HG03108 (cell line): ENCODE data around the gene ELMO1.

Experiments used
- ATAC-seq: cut with Tn5 transposase; IDR thresholded peaks from one replicate; pipeline ENCODE4 v1.9.1; 2021; ENCODE audit warnings: moderate library complexity; ENCODE audit not compliant: unreplicated experiment

ELMO1 gene

GRCh38 chr7:36939816-36940215, 508.8 kb downstream of the ELMO1 start:
- no peak for ATAC-seq

DNA sequence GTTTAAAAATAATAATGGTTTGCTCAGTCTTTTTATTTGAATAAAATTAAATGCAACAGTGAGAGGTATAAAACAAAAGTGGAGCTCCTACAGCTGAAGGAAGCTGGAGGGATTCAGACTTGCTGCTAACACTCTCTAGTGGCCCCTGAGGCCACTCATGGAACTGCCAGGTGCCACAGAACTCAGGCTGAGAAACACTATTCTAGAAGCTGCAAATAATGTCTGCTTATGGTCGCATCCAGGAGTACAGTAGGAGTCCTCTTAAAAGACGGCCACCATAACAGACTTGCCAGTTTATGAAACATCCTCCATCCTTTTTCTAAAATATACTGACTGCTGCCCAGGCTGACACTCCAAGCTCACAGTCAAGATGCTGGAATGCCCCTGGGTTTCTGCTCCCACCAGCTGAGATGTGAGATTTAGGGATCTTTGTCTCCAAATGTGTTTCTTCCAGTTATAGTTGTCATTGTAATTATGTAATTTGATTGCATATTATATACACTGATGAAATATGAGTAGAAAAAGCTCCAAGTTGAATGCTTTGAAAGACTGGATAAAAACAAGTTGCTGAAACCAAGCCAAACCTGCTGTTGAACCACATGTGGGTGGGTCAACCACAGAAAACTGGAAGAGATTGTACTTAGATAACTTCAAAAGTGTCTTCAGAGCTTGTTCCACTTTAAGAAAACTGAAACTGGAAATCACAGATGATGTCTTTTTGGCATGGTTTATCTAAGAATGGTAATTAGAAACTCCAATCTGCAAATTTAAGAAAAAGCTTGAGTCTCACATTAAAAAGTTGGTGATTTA, 510.7 kb downstream of the ELMO1 start:
- ATAC-seq = no peak

- ATAC-seq = no peak
Observed at GRCh38 chr7:36931892-36932291, 516.8 kb downstream of the ELMO1 start.

DNA sequence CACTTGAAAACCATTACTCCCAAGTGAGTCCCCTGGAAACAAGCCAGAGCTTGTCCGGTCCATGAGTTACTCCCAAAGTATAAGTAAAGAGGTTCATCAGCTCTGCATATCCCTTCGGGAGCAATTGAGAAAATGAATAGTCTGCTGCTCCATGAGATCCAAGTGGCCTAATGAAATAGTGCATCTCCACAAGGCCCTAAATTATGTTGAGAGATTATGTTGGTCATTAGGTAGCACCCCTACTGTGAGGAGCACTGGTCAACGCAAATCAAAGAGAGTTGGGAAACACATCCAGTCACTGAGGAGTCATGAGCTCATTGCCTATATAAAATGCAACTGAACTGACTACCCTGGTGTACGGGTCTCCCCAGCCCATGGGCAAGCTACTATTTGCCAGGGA, 518.9 kb downstream of the ELMO1 start:
- no peak for ATAC-seq

- no peak for ATAC-seq
Observed at GRCh38 chr7:36928718-36929117, 519.9 kb downstream of the ELMO1 start.

DNA sequence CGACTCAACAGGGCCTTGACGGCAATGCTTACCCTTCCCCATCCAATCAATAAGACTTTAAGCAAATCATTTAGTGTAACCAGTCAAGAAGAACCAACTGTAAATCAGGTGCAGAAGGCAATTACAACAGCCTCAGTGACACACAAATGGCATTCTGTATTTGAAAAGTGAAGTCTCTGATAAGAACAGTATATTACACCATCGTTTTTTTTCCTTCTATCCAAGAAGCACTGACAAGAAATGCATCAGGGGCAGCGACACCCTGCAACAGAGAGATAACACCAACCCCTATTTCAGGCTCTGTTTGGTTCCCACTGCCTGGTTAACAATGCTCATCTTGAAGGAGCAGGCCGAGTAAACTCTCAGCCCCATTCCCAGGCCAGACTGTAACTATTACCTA, 520.4 kb downstream of the ELMO1 start:
- no peak for ATAC-seq

DNA sequence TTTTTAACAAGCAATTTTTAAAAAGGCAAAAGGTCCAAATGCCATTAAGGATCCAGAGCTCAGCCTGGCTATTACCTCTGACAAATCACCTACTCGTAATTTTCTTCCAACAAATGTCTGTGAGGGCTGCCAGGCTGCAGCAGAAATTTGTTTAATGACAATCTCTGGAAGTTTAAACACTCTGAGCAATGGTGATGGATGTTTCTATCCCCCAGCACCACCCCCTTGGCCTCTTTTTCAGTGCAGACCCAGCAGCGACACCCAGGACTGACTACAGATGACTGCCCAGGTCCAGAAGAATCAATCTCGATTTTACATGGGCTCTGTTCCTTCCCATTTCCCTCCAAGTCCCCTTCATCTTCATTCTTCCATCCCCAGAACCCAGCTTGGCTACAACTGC, 523.0 kb downstream of the ELMO1 start:
- no peak for ATAC-seq

GRCh38 chr7:36925207-36925606, 523.5 kb downstream of the ELMO1 start:
- no peak for ATAC-seq

GRCh38 chr7:36923943-36924436, 524.7 kb downstream of the ELMO1 start:
- no peak for ATAC-seq

DNA sequence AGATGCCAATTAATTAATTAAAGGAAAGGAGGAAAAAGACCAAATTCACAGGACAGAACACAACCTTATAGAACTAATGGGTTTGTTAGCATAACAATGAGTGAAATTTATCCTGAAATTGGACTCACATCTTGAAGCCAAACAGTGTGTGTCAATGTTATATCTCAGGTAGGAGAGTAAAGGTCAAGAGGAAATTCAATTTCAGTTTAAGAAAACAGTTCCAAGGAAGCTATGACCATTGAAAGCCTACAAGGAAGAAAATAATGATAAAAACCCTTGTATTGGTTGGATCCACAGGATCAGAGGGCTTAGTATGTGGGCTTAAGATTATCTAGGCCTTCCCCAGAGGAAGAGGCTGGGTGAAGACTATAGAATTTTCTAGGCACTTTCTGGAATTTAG, 525.5 kb downstream of the ELMO1 start:
- no peak for ATAC-seq

GRCh38 chr7:36920433-36920832, 528.2 kb downstream of the ELMO1 start:
- ATAC-seq = no peak

- ATAC-seq = no peak
Observed at GRCh38 chr7:36919738-36920137, 528.9 kb downstream of the ELMO1 start.

GRCh38 chr7:36918591-36918990, 530.1 kb downstream of the ELMO1 start:
- ATAC-seq = no peak

GRCh38 chr7:36916619-36917018, 532.0 kb downstream of the ELMO1 start:
- no peak for ATAC-seq

GRCh38 chr7:36916116-36916515, 532.5 kb downstream of the ELMO1 start:
- no peak for ATAC-seq

DNA sequence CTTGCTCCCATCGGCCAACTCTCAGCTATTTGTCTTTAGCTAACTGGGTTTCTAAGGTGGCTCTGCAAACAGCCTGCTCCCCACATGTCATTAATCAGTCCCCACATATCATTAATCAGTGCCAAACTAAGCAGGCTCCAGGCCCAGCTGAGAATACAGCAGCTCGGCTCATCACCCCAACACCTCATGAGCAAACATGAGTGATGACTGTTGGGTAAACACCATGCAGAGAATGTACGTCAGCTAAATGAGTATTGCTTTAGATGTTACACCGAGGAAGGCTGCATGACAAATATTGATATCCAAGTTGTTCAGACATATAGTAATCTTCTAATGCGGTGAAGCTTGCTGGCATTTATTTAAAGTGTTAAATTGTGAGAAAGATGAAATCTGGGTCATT, 536.9 kb downstream of the ELMO1 start:
- ATAC-seq = no peak

DNA sequence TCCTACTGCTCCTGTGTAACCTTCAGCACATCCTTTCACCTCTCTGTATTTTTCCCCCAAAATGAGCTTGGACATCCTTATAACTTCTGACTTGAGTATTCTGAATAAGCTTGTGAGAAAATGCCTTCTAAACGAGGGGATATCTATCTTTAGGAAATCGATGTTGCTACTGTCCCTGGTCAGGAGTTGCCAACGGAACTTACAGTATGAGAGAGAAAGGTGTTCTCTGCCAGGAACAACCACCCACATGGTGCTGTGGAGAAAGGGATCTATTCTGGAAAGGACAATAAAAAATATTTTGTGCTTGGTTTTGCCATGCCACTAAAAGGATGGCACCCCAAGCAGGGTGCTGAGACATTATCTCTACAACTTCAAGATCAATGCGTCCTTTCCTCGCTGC, 537.8 kb downstream of the ELMO1 start:
- no peak for ATAC-seq

- ATAC-seq = no peak
Observed at GRCh38 chr7:36910401-36910800, 538.3 kb downstream of the ELMO1 start.

DNA sequence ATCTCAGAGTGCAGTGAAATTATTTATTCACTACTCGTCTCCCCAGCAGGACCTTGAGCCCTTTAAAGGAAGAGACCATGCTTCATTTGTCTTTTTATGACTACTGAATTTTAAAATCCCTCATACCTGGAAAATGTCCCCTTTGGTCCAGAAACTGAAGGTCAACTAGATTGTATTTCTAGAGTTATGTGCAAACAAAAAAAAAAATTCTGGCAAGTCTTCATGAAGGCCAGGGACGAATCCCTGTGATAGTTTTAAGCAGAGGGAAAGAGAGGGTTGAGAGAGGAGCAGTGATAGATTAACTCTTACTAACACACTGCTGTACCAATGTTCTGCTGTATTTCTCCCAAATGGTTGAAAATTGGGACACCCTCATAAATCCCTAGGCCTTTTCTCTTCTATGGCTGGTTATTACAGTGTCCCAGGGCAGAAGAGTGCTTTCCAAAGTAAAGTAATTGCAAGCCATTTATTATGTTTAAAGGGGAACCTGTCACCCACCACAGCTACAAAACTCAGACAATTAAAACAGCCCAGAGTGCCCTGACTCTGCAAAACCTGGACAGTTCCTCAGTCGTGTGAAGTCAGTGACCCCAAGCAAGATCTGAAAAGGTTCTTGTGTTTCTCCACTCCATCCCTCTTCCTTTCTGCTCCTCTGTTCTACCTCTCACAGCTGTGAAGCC, 541.6 kb downstream of the ELMO1 start:
- ATAC-seq = no peak

DNA sequence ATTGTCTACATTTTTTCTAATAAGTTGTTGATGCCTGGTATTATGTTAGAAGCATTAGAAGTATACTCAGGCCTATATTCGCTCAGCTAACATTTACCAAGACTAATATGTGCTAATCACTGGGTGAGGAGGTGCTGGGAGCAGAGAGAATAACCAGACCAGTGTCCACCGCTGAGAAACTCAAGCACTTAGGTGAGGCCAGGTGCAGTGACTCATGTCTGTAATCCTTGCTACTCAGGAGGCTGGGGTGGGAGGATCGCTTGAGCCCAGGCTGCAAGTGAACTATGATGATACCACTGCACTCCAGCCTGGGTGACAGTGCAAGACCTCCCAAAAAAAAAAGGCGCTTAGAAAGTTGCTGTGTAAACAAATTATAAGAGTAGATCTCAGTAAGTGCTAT, 542.2 kb downstream of the ELMO1 start:
- ATAC-seq = no peak

GRCh38 chr7:36905841-36906240, 542.8 kb downstream of the ELMO1 start:
- ATAC-seq = no peak

- ATAC-seq = no peak
Observed at GRCh38 chr7:36904802-36905201, 543.9 kb downstream of the ELMO1 start.
